SK-N-MC (cell line): ENCODE data around the gene FARP2.
A peak's percentile ranks its signal among the peaks of the same experiment; 100 is the strongest.

Experiments
- DNase-seq: peaks from one replicate; pipeline ENCODE4 v3.0.0-alpha.2; 2011; ENCODE audit warnings: low read depth, low spot score
- H3K27ac ChIP-seq: fragments of 200-600 bp; sonication (generic); 2 replicates; pipeline ENCODE4 v1.5.1; 2016; ENCODE audit warnings: mixed run types
- H3K36me3 ChIP-seq: fragments of 200-600 bp; sonication (generic); 2 replicates; pipeline ENCODE4 v1.6.1; 2017; ENCODE audit warnings: antibody characterized with exemption, low read length, mixed read lengths; ENCODE audit not compliant: insufficient read depth
- H3K4me3 ChIP-seq: fragments of 200-600 bp; sonication (generic); 2 replicates; pipeline ENCODE4 v1.5.1; 2016
- H3K9ac ChIP-seq: fragments of 200-600 bp; sonication (generic); 2 replicates; pipeline ENCODE4 v1.8.0; 2017; ENCODE audit warnings: mixed run types, mixed read lengths; ENCODE audit not compliant: insufficient read length
- H3K9me3 ChIP-seq: fragments of 200-600 bp; sonication (generic); 2 replicates; pipeline ENCODE4 v1.6.1; 2017; ENCODE audit warnings: low read depth, mild to moderate bottlenecking, antibody characterized with exemption, low read length, moderate library complexity, mixed read lengths
- EZH2 ChIP-seq: fragments of 200-600 bp; sonication (generic); IDR thresholded peaks from one replicate; pipeline ENCODE4 v1.6.1; 2017; ENCODE audit warnings: antibody characterized with exemption
- FOXP2 ChIP-seq: optimal IDR thresholded peaks from 2 replicates; pipeline ENCODE3; 2011; ENCODE audit warnings: mild to moderate bottlenecking, moderate library complexity; ENCODE audit not compliant: insufficient read depth; ENCODE audit errors: extremely low read length, control extremely low read depth
- POLR2AphosphoS5 ChIP-seq: IDR thresholded peaks from 2 replicates; pipeline ENCODE4 v1.6.1; 2012; ENCODE audit warnings: mild to moderate bottlenecking, low read depth, low read length, borderline replicate concordance

FARP2 gene

DNA sequence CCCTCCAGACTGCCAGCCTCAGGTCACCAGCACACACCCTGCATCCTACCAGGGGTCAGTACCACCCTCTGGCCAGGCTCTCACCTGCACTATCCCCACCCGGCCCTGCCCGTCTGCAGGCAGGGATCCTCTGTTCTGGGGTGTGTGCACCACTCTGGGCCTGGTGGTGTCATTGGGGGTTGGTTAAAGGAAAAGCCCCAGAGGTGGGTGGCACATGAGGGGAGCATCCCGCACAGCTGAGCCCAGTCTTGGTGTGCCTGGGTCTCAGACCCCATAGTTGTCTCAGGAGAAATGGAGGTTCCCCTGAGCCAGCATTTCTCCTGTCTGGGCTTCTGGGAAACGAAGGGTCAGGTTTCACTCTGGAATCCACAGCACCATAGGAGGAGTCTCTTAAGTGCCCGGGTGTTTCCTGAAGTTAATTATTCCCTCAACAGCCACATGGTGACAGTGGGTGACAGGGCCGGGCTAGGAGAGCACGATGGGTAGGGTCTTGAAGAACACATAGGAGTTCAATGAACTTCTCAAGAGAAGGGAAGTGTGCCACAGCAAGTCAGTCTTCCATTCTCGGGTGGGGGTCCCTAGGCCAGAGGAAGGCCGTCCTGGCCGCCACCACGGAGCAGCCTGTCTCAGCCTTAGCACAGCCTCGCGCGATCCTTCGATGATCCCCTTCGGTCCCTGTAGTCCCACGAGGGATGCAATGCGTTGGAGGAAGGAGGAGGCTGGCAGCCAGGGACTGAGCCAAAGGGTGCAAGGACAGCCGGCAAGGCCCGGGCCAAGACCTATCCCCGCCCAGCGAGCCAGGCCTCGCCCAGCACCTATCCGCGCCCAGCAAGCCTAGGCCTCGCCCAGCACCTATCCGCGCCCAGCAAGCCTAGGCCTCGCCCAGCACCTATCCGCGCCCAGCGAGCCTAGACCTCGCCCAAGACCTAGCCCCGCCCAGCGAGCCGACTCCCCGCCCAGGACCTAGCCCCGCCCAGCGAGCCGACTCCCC lies 1.1 kb upstream of the FARP2 start:
- DNase-seq = peak; percentile 22
- peak overlapping the region; percentile 67 for H3K4me3 ChIP-seq
- no peak for TF ChIP-seq FOXP2
- peak; percentile 8; the same call in 1 of the 2 replicates for TF ChIP-seq POLR2AphosphoS5
- peaks cover 51% of the 10 kb centered on the region for H3K36me3 ChIP-seq
- H3K9me3 ChIP-seq = no peaks in the 10 kb centered on the region
- peak overlapping the region; percentile 84 for H3K27ac ChIP-seq
- H3K9ac ChIP-seq = no peak overlapping the region

DNA sequence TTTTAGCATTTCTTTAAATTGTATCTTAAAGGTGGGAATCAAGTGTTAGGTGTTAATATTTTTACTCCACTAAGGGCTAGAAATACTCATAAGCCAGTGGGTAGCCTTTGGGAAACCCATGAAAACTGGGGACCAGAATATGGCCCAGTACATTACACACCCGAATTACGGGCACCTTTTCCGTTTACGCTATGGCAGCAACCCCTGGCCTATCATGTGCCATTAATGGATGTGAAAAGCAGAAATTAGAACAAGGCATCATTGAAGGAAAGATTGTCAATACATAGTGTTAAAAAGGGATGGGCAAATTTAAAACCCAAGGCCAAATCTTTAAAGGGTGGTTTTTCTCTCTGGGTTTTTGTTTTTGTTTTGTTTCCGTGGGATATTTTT lies 781 bp downstream of the FARP2 start:
- Histone ChIP-seq H3K9me3 (no peaks in the 10 kb centered on the region), H3K9ac (peak overlapping the region; percentile 94), H3K4me3 (peak overlapping the region; percentile 91), H3K36me3 (peaks cover 32% of the 10 kb centered on the region), H3K27ac (no peak overlapping the region)
- TF ChIP-seq EZH2 (no peak), POLR2AphosphoS5 (no peak), FOXP2 (no peak)
- no peak for DNase-seq

DNA sequence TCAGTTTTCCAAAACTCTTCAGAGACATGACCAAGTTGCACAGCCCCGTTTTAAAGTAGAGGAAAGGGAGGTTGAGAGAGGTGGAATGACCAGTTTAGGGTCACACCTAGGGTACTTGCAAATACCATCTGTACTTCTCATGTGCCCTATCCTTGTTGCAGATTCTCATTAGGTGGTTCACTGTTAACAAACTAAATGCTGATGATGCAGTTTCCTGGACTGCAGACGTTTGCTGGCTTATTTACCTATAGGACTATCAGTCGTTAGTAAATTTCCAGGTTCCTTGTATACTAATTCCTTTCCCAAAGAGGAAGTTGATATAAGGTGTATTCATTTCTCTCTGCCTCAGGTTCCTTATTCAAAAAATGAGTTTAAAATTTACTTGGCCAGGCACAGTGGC lies 1.4 kb downstream of the FARP2 start:
- peak overlapping the region; percentile 94 for H3K9ac ChIP-seq
- TF ChIP-seq POLR2AphosphoS5 = no peak
- no peak for TF ChIP-seq EZH2
- no peaks in the 10 kb centered on the region for H3K9me3 ChIP-seq
- H3K4me3 ChIP-seq = peak overlapping the region; percentile 91
- no peak for DNase-seq
- H3K27ac ChIP-seq = no peak overlapping the region
- H3K36me3 ChIP-seq = peaks cover 25% of the 10 kb centered on the region

DNA sequence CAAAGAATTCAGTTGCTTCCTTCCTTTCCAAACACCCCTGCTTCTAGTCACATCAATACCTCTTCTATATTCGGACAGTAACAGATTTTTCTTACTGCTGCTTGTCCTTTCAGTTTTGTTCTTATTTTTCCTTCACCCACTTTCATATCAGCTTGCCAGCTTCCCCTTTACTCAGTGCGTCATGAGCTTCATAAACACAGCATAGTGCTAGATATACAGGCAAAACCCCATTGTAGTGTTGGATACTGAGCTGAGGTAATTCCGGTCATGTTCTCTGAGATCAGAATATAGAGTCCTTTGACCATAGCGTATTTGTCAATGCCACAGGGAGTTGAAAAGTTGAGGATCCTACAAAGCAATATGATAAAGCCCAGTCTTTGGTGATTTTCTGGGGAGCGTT lies 2.4 kb downstream of the FARP2 start:
- no peak for TF ChIP-seq POLR2AphosphoS5
- no peak for TF ChIP-seq EZH2
- no peak for TF ChIP-seq FOXP2
- Histone ChIP-seq H3K9me3 (no peaks in the 10 kb centered on the region), H3K4me3 (no peak overlapping the region), H3K36me3 (peaks cover 16% of the 10 kb centered on the region), H3K27ac (no peak overlapping the region), H3K9ac (no peak overlapping the region)
- no peak for DNase-seq

DNA sequence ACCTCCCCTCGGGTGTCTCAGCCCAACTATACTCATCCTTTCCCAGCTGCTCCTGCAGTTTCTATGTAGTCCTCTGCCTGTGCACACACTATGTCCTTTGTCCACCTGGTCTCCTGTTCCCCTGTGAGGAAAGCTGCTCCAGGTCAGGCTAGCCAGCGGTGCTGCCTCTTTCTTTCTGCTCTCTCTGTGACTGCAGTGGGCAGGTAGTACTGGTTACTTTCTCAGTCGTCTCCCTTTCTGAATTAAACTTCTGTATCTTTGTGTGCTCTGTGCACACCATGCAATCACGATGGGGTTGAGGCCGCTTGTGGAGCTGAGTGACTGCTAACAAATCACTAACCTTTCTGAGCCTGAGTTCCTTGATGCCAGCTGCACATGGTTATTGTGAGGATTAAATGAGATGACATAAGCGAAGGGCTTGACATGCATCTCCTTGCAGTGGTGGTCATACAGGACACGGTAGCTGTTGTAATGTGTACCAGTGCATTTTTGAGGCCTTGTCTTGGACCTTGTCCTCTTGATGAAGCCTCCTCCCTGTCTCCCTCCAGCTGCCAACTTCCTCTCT lies 3.5 kb downstream of the FARP2 start:
- no peak for DNase-seq

DNA sequence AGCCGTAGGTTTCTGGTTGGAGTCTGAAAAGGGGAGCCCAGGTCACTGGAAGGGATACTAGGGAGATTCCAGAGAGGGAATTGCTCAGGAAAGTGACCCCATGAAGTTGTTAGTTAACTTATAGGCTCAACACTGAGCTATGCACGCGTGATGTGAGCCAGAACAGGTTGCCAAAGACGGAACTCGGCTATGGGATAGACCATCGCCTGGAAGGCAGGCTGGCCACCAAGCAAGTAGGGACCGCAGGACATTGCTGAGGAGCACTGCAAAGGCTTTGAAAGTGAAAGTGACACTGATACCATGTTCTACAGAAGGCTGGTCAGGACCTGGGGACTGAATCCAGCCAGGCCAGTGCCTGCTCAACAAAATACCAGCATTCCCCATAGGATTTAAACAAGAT lies 7.3 kb downstream of the FARP2 start:
- no peak for TF ChIP-seq EZH2
- no peak for TF ChIP-seq FOXP2
- TF ChIP-seq POLR2AphosphoS5 = no peak
- H3K27ac ChIP-seq = no peak overlapping the region

More for the DNA sequence above, 3.5 kb downstream of the FARP2 start:
- Histone ChIP-seq H3K9ac (no peak overlapping the region), H3K9me3 (no peaks in the 10 kb centered on the region), H3K4me3 (no peak overlapping the region), H3K27ac (no peak overlapping the region), H3K36me3 (peaks cover 8% of the 10 kb centered on the region)
- TF ChIP-seq FOXP2 = no peak
- TF ChIP-seq EZH2 = no peak
- no peak for TF ChIP-seq POLR2AphosphoS5

DNA sequence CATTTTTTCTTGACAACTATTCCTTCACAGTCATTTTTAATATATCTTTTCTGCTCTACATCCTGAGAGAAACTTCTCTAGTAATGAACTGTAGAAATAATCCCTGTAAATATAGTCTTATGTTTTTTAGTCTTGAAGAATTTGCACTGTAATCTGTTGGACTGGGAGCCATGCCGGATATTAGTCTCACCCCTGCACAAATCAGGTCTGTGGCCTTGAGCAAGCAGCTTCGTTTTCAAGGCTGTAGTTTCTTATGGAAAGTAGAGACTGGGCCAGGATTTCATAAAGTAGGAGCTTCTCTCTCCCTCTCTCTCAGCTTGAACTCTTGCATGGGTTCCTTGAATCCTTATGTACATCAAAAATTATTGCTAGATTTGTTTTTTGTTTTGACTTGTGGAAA lies 8.7 kb downstream of the FARP2 start:
- Histone ChIP-seq H3K9ac (no peak overlapping the region), H3K36me3 (peaks cover 3% of the 10 kb centered on the region; the same call in 1 of the 2 replicates), H3K27ac (no peak overlapping the region), H3K4me3 (no peak overlapping the region), H3K9me3 (no peaks in the 10 kb centered on the region)
- DNase-seq = no peak
- no peak for TF ChIP-seq EZH2
- no peak for TF ChIP-seq FOXP2
- no peak for TF ChIP-seq POLR2AphosphoS5

More for the DNA sequence above, 7.3 kb downstream of the FARP2 start:
- Histone ChIP-seq H3K36me3 (peaks cover 3% of the 10 kb centered on the region; the same call in 1 of the 2 replicates), H3K9me3 (no peaks in the 10 kb centered on the region), H3K4me3 (no peak overlapping the region), H3K9ac (no peak overlapping the region)
- no peak for DNase-seq

DNA sequence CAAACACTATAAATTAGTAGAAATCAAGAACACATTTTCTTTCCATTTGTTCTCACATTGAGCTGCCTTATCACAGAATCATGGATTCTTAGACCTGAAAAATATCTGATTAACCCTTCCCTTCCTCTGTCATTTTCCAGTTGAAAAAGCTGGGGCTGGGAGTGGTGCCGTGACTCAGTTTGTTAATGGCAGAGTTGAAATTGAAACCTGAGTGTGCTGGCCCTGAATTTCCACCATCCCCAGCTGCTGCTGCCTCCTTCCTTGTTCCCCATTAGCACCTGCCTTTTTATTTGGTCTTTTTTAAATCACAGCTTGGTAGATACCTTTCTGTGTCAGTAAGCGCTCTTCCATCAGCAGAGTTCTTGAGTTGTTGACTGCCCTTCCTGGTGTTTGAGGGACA lies 10.6 kb downstream of the FARP2 start:
- Histone ChIP-seq H3K9me3 (no peaks in the 10 kb centered on the region), H3K36me3 (peaks cover 3% of the 10 kb centered on the region; the same call in 1 of the 2 replicates), H3K4me3 (no peak overlapping the region), H3K9ac (no peak overlapping the region), H3K27ac (no peak overlapping the region)
- DNase-seq = no peak
- TF ChIP-seq EZH2 (no peak), FOXP2 (no peak), POLR2AphosphoS5 (no peak)
